Measurements from ENCODE around the gene PARD3. TPM values are rescaled to one million over a fixed set of nuclear protein-coding genes. Genes with fewer than 3 reads are reported as not detected.

The PARD3 gene
- total and polyA plus RNA-seq, 2 experiments from 2014 or later: 6.3 to 21.2 TPM

DNA sequence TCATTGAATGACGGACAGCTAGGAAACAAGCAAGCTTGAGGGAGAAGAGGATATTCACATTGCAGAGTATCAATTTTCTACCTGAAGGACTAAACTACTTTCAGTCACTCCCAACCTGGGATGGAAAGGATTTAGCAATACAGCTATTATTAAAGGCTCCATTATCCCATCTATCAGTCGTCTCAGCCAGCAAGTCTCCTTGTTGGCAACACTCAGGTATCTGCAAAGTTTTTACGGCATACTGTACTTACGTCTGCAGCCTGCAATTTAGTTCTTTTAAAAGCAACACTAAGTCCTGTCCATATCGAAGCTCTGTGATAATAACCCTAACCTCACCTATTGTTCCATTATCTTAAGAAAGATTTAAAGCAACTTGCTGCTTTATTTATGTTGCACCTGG is 689.4 kb downstream of the PARD3 start:
- Histone ChIP-seq H3K9ac (no peak overlapping the region), H3K9me2 (ENCODE audit: insufficient read depth) (no peaks in the 10 kb centered on the region), H3K4me3 (no peak overlapping the region), H3K79me2 (ENCODE audit: insufficient read depth) (no peaks in the 10 kb centered on the region), H3K27ac (no peak overlapping the region), H3K4me2 (ENCODE audit: unreplicated experiment) (no peak overlapping the region), H3F3A (ENCODE audit: insufficient read depth) (peaks cover 45% of the 10 kb centered on the region), H3K4me1 (ENCODE audit: insufficient read depth) (peaks cover 22% of the 10 kb centered on the region), H4K20me1 (ENCODE audit: insufficient read depth) (no peaks in the 10 kb centered on the region), H3K9me3 (ENCODE audit: low read depth) (no peaks in the 10 kb centered on the region), H2AFZ (no peak overlapping the region), H3K36me3 (ENCODE audit: low read depth) (no peaks in the 10 kb centered on the region), H3K27me3 (replicated peaks; ENCODE audit: insufficient read depth) (no peaks in the 10 kb centered on the region)
- TF ChIP-seq EZH2phosphoT487 (IDR thresholded peaks at IDR 0.05; ENCODE audit: insufficient read depth, low read depth) (no peak), EZH2 (IDR thresholded peaks at IDR 0.05; ENCODE audit: insufficient read depth, poor library complexity, severe bottlenecking) (no peak)
- DNase-seq: no peak
- WGBS, 2 experiments (ENCODE audit: low coverage in 1 of 2, low lambda C conversion rate in 2 of 2, missing lambda C conversion rate in 2 of 2): 85 to 86% methylated on average over 5 of the region's 5 CpGs
- in situ Hi-C loops (cut with MboI): no loop called here

DNA sequence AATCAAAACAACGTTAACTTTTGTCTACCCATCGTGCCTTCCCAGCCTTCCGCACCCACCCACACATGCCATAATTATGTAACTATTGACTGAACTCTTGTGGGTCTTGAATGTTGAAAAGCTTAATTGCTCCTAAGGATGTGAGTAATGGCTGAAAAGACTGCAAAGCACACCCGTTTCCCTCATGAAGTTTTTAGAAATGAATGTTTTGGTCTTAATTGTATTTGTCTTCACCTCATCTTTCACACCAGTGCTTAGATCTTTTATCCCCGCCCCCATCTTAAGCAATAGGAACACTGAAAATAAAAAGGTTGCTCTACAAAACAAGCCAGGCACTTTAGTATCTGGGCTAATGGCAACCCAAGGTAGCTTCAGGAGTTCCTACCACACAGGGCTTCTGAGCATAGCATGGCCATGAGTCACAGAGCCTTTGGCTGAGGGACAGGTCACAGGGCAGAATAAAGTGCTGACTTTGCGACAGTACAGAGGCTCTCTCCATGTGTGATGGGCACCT is 690.5 kb downstream of the PARD3 start:
- peaks cover 45% of the 10 kb centered on the region for H3F3A ChIP-seq (ENCODE audit: insufficient read depth)
- no peaks in the 10 kb centered on the region for H3K9me2 ChIP-seq (ENCODE audit: insufficient read depth)
- in situ Hi-C loops (cut with MboI): no loop called here
- H3K9me3 ChIP-seq (ENCODE audit: low read depth): no peaks in the 10 kb centered on the region
- 4 to 5% methylated on average over 6 of the region's 6 CpGs for WGBS, 2 experiments (ENCODE audit: low coverage in 1 of 2, low lambda C conversion rate in 2 of 2, missing lambda C conversion rate in 2 of 2)
- H3K4me2 ChIP-seq (ENCODE audit: unreplicated experiment): peak overlapping the region; percentile 36
- H3K79me2 ChIP-seq (ENCODE audit: insufficient read depth): no peaks in the 10 kb centered on the region
- peaks cover 22% of the 10 kb centered on the region for H3K4me1 ChIP-seq (ENCODE audit: insufficient read depth)
- peak; percentile 77 for DNase-seq
- H2AFZ ChIP-seq: no peak overlapping the region
- H3K9ac ChIP-seq: no peak overlapping the region
- H4K20me1 ChIP-seq (ENCODE audit: insufficient read depth): no peaks in the 10 kb centered on the region
- H3K36me3 ChIP-seq (ENCODE audit: low read depth): no peaks in the 10 kb centered on the region
- no peak for TF ChIP-seq EZH2 (IDR thresholded peaks at IDR 0.05; ENCODE audit: insufficient read depth, poor library complexity, severe bottlenecking)
- TF ChIP-seq EZH2phosphoT487 (IDR thresholded peaks at IDR 0.05; ENCODE audit: insufficient read depth, low read depth): peak; percentile 87
- H3K27ac ChIP-seq: peak overlapping the region; percentile 8
- H3K4me3 ChIP-seq: no peak overlapping the region
- H3K27me3 ChIP-seq (replicated peaks; ENCODE audit: insufficient read depth): no peaks in the 10 kb centered on the region

DNA sequence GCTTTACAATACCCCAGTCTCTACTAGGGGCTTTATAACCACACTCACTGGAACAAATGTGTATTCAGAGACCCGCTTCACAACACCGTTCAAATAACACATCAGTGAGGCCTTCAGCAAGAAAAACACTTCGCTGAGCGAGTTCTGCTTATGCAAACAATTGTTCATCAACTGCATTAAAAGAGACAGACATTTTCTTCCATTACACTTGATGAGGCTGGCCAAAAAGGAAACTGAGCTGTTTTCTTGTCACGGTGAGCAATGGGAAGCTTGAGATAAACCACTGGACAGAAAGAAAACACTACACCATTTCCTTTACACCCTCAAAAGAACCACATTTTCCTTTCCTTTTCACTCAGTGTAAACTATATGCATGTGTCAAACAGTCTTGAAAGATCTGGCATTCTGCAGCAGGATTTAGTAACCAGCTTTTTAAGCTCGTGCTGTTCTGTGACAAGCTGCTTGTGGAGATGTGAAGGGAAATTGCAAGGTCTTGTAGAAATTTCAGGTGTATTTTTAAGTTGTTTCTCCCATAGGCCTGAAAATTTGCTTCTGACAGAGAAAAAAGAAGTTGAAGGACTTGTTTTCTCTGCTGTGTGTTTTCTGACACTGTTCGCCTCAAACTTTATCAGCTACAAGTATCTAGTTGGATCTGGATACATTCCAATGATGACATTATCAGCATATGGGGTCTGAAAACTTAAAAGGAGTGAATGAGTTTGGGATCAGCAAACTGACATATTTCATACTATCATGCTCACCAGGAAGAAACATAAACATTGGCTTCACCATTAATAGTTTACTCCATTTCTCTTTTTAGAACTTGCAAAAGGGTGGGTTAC is 693.1 kb downstream of the PARD3 start:
- H3F3A ChIP-seq (ENCODE audit: insufficient read depth): peaks cover 44% of the 10 kb centered on the region
- H3K4me1 ChIP-seq (ENCODE audit: insufficient read depth): peaks cover 22% of the 10 kb centered on the region
- WGBS, 2 experiments (ENCODE audit: low coverage in 1 of 2, low lambda C conversion rate in 2 of 2, missing lambda C conversion rate in 2 of 2): 89 to 91% methylated on average over 7 of the region's 7 CpGs
- H3K4me2 ChIP-seq (ENCODE audit: unreplicated experiment): no peak overlapping the region
- H3K4me3 ChIP-seq: no peak overlapping the region
- TF ChIP-seq EZH2phosphoT487 (IDR thresholded peaks at IDR 0.05; ENCODE audit: insufficient read depth, low read depth): no peak
- no peak for TF ChIP-seq EZH2 (IDR thresholded peaks at IDR 0.05; ENCODE audit: insufficient read depth, poor library complexity, severe bottlenecking)
- peak; percentile 28 for DNase-seq
- no peak overlapping the region for H2AFZ ChIP-seq
- no peaks in the 10 kb centered on the region for H3K79me2 ChIP-seq (ENCODE audit: insufficient read depth)
- H3K9me3 ChIP-seq (ENCODE audit: low read depth): no peaks in the 10 kb centered on the region
- no peaks in the 10 kb centered on the region for H3K9me2 ChIP-seq (ENCODE audit: insufficient read depth)
- H3K27me3 ChIP-seq (replicated peaks; ENCODE audit: insufficient read depth): no peaks in the 10 kb centered on the region
- in situ Hi-C loops (cut with MboI): no loop called here
- no peaks in the 10 kb centered on the region for H3K36me3 ChIP-seq (ENCODE audit: low read depth)
- H3K27ac ChIP-seq: no peak overlapping the region
- H3K9ac ChIP-seq: no peak overlapping the region
- H4K20me1 ChIP-seq (ENCODE audit: insufficient read depth): no peaks in the 10 kb centered on the region

DNA sequence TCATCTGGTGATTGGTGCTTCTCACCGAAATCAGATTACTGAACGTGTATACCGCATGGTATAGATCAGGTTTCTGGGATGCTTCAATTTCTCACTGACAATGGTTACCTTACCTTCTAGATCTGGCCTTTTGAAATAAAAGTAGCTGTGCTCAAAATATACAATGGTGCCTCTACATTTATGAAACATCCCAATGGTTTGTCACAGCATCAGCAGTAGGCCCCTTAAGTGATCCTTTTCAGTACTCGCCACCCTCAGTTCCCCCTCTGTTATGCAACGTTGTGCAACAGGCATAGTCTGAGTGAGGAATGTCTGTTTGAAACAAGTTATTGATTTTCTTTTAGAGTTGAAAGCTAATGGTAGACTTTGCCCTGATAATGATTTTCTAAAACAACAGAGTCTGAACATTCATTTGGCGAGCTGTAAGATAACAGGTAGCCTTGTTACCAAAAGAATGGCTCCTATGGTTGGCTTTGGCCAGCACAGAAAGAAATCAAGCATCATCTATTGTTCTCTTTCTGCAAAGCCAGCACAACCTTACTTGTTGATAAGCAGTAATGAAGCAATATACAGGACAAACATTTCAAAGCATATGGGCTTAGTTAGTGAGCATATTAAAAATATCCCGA is 693.9 kb downstream of the PARD3 start:
- H3K4me2 ChIP-seq (ENCODE audit: unreplicated experiment): no peak overlapping the region
- in situ Hi-C loops (cut with MboI): no loop called here

More for the DNA sequence above, 693.9 kb downstream of the PARD3 start:
- no peak overlapping the region for H3K9ac ChIP-seq
- H3K4me1 ChIP-seq (ENCODE audit: insufficient read depth): peaks cover 15% of the 10 kb centered on the region
- DNase-seq: no peak
- H3K36me3 ChIP-seq (ENCODE audit: low read depth): no peaks in the 10 kb centered on the region
- no peak overlapping the region for H3K4me3 ChIP-seq
- no peak for TF ChIP-seq EZH2phosphoT487 (IDR thresholded peaks at IDR 0.05; ENCODE audit: insufficient read depth, low read depth)
- no peak for TF ChIP-seq EZH2 (IDR thresholded peaks at IDR 0.05; ENCODE audit: insufficient read depth, poor library complexity, severe bottlenecking)
- H3K9me3 ChIP-seq (ENCODE audit: low read depth): no peaks in the 10 kb centered on the region
- no peak overlapping the region for H2AFZ ChIP-seq
- peaks cover 36% of the 10 kb centered on the region for H3F3A ChIP-seq (ENCODE audit: insufficient read depth)
- H3K27ac ChIP-seq: no peak overlapping the region
- H3K9me2 ChIP-seq (ENCODE audit: insufficient read depth): no peaks in the 10 kb centered on the region
- 96 to 98% methylated on average over 7 of the region's 7 CpGs for WGBS, 2 experiments (ENCODE audit: low coverage in 1 of 2, low lambda C conversion rate in 2 of 2, missing lambda C conversion rate in 2 of 2)
- no peaks in the 10 kb centered on the region for H3K27me3 ChIP-seq (replicated peaks; ENCODE audit: insufficient read depth)
- no peaks in the 10 kb centered on the region for H4K20me1 ChIP-seq (ENCODE audit: insufficient read depth)
- H3K79me2 ChIP-seq (ENCODE audit: insufficient read depth): no peaks in the 10 kb centered on the region
